HepG2 (cell line): ENCODE measurements around the gene CCDC180. TPM values are rescaled to one million over a fixed set of nuclear protein-coding genes. Genes with fewer than 3 reads are reported as not detected.

Experiments used
- CEBPG ChIP-seq: IDR thresholded peaks from 2 replicates; pipeline ENCODE4 v1.6.1; 2016
- DMAP1 ChIP-seq: IDR thresholded peaks from 2 replicates; pipeline ENCODE4 v1.6.1; 2016
- HOMEZ ChIP-seq: IDR thresholded peaks from 2 replicates; pipeline ENCODE4 v1.6.1; 2016; ENCODE audit warnings: low read depth
- KDM1A ChIP-seq: IDR thresholded peaks from 2 replicates; pipeline ENCODE4 v1.6.1; 2016; ENCODE audit warnings: missing compliant biosample characterization
- MAFF ChIP-seq: IDR thresholded peaks from 2 replicates; pipeline ENCODE4 v1.6.1; 2011; ENCODE audit warnings: low read depth, low read length, improper control_type of control experiment
- MIER2 ChIP-seq: IDR thresholded peaks from 2 replicates; pipeline ENCODE4 v1.6.1; 2016; ENCODE audit warnings: missing biosample characterization, missing genetic modification reagents
- NCOA2 ChIP-seq: sonication (generic); formaldehyde crosslinking; IDR thresholded peaks from 2 replicates; pipeline ENCODE4 v1.8.0; 2022; ENCODE audit warnings: inconsistent platforms
- NR2F6 ChIP-seq, 2 experiments: IDR thresholded peaks; 2 replicates each; pipeline ENCODE4 v1.6.1; 2016; ENCODE audit warnings: antibody characterized with exemption in 1 of 2, mild to moderate bottlenecking in 1 of 2
- ZBTB7B ChIP-seq: sonication (generic); formaldehyde crosslinking; IDR thresholded peaks from 2 replicates; pipeline ENCODE4 v1.4.0; 2020; ENCODE audit warnings: missing genetic modification reagents
- ZFP36L1 ChIP-seq: sonication (generic); formaldehyde crosslinking; IDR thresholded peaks from 2 replicates; pipeline ENCODE4 v1.8.0; 2022; ENCODE audit warnings: mild to moderate bottlenecking, missing genetic modification reagents, moderate library complexity
- ZFY ChIP-seq: sonication (generic); formaldehyde crosslinking; IDR thresholded peaks from 2 replicates; pipeline ENCODE4 v1.4.0; 2020; ENCODE audit warnings: missing genetic modification reagents
- ZMYM3 ChIP-seq: sonication (generic); formaldehyde crosslinking; IDR thresholded peaks from 2 replicates; pipeline ENCODE4 v1.5.1; 2020; ENCODE audit warnings: mild to moderate bottlenecking, missing genetic modification reagents
- ZNF562 ChIP-seq: sonication (generic); formaldehyde crosslinking; IDR thresholded peaks from 2 replicates; pipeline ENCODE4 v1.8.0; 2022; ENCODE audit warnings: missing genetic modification reagents, borderline replicate concordance
- ZNF574 ChIP-seq: sonication (generic); formaldehyde crosslinking; IDR thresholded peaks from 2 replicates; pipeline ENCODE4 v1.4.0; 2020; ENCODE audit warnings: missing genetic modification reagents
- ZNF580 ChIP-seq: IDR thresholded peaks from 2 replicates; pipeline ENCODE4 v1.6.1; 2016; ENCODE audit warnings: low read depth, borderline replicate concordance
- ZNF605 ChIP-seq: sonication (generic); formaldehyde crosslinking; IDR thresholded peaks from 2 replicates; pipeline ENCODE4 v1.8.0; 2022; ENCODE audit warnings: mild to moderate bottlenecking, missing genetic modification reagents
- polyA plus RNA-seq, 8 experiments: library from polyadenylated mRNA; depleted of rRNA in 3 of 8; stranded (reverse) in 7 of 8; unstranded in 1 of 8; fragments of >200 nt; fragmentation: Illumina TruSeq in 4 of 8; extraction: Trizol in 4 of 8; gene quantifications; 2 replicates each; pipeline versions ENCODE4 v1.2.1 to v1.2.3, GENCODE V29; 2011 to 2016; ENCODE audit warnings: low read depth in 4 of 8, missing spikeins in 1 of 8, mixed read lengths in 1 of 8; ENCODE audit not compliant: insufficient read depth in 1 of 8
- total RNA-seq, 5 experiments: library from RNA; depleted of rRNA; stranded (reverse); fragments of >200 nt; fragmentation: Illumina TruSeq; extraction: Trizol; gene quantifications; 2 replicates each; pipeline ENCODE4 v1.2.3, GENCODE V29; 2016; ENCODE audit warnings: low read depth in 1 of 5
- TF ChIP-seq, protein P1 (sequence below): IDR thresholded peaks from 2 replicates; pipeline ENCODE4 v1.6.1; 2016; ENCODE audit warnings: missing compliant biosample characterization, missing genetic modification reagents, borderline replicate concordance
- TF ChIP-seq, protein P2 (sequence below): sonication (generic); formaldehyde crosslinking; IDR thresholded peaks from 2 replicates; pipeline ENCODE4; 2020; ENCODE audit warnings: missing genetic modification reagents, mild to moderate bottlenecking, borderline replicate concordance
- TF ChIP-seq, protein P3 (sequence below): IDR thresholded peaks from 2 replicates; pipeline ENCODE4 v1.6.1; 2012; ENCODE audit warnings: inconsistent platforms

Gene CCDC180
- total and polyA plus RNA-seq, 2 of the 13 experiments (the other 11 are each of a cell fraction or from before 2014, with no cell fraction given): 2.2 to 2.5 TPM

GRCh38 chr9:97293207-97293721 lies 14.2 kb upstream of the CCDC180 start (continued):
- TF ChIP-seq MAFF (peak; percentile 89), ZNF574 (0 out of 2 replicates have a peak, but pooled peaks have one; percentile 29), CEBPG (0 out of 2 replicates have a peak, but pooled peaks have one; percentile 16), MIER2 (CRISPR knock-in tag) (0 out of 2 replicates have a peak, but pooled peaks have one; percentile 8), ZNF605 (0 out of 2 replicates have a peak, but pooled peaks have one; percentile 22), KDM1A (no peak), ZNF562 (CRISPR knock-in tag) (no peak), NR2F6 (IDR thresholded peaks at IDR 0.05) (peak; percentile 76), NR2F6 (CRISPR knock-in tag; IDR thresholded peaks at IDR 0.05) (peak; percentile 78), HOMEZ (CRISPR knock-in tag) (0 out of 2 replicates have a peak, but pooled peaks have one; percentile 13), ZNF580 (CRISPR knock-in tag) (0 out of 2 replicates have a peak, but pooled peaks have one; percentile 29), NCOA2 (CRISPR knock-in tag) (peak; percentile 36; the same call in 1 of the 2 replicates), ZFP36L1 (0 out of 2 replicates have a peak, but pooled peaks have one; percentile 49), DMAP1 (CRISPR knock-in tag) (peak; percentile 35; the same call in 1 of the 2 replicates), ZBTB7B (peak; percentile 43; the same call in 1 of the 2 replicates), ZMYM3 (0 out of 2 replicates have a peak, but pooled peaks have one; percentile 9), ZFY (CRISPR knock-in tag) (no peak)
- TF ChIP-seq, protein P1, sequence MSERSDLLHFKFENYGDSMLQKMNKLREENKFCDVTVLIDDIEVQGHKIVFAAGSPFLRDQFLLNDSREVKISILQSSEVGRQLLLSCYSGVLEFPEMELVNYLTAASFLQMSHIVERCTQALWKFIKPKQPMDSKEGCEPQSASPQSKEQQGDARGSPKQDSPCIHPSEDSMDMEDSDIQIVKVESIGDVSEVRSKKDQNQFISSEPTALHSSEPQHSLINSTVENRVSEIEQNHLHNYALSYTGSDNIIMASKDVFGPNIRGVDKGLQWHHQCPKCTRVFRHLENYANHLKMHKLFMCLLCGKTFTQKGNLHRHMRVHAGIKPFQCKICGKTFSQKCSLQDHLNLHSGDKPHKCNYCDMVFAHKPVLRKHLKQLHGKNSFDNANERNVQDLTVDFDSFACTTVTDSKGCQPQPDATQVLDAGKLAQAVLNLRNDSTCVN: 0 out of 2 replicates have a peak, but pooled peaks have one; percentile 11
- TF ChIP-seq, protein P2, sequence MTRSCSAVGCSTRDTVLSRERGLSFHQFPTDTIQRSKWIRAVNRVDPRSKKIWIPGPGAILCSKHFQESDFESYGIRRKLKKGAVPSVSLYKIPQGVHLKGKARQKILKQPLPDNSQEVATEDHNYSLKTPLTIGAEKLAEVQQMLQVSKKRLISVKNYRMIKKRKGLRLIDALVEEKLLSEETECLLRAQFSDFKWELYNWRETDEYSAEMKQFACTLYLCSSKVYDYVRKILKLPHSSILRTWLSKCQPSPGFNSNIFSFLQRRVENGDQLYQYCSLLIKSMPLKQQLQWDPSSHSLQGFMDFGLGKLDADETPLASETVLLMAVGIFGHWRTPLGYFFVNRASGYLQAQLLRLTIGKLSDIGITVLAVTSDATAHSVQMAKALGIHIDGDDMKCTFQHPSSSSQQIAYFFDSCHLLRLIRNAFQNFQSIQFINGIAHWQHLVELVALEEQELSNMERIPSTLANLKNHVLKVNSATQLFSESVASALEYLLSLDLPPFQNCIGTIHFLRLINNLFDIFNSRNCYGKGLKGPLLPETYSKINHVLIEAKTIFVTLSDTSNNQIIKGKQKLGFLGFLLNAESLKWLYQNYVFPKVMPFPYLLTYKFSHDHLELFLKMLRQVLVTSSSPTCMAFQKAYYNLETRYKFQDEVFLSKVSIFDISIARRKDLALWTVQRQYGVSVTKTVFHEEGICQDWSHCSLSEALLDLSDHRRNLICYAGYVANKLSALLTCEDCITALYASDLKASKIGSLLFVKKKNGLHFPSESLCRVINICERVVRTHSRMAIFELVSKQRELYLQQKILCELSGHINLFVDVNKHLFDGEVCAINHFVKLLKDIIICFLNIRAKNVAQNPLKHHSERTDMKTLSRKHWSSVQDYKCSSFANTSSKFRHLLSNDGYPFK (CRISPR knock-in tag): no peak
- TF ChIP-seq, protein P3, sequence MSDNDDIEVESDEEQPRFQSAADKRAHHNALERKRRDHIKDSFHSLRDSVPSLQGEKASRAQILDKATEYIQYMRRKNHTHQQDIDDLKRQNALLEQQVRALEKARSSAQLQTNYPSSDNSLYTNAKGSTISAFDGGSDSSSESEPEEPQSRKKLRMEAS: peak; percentile 34; the same call in 1 of the 2 replicates
